Measurements from ENCODE around the gene BCL6B.

BCL6B gene

GRCh38 chr17:7060165-7060891 lies 37.5 kb downstream of the BCL6B start:
- peak; percentile 81 for DNase-seq (ENCODE audit: low spot score)

DNA sequence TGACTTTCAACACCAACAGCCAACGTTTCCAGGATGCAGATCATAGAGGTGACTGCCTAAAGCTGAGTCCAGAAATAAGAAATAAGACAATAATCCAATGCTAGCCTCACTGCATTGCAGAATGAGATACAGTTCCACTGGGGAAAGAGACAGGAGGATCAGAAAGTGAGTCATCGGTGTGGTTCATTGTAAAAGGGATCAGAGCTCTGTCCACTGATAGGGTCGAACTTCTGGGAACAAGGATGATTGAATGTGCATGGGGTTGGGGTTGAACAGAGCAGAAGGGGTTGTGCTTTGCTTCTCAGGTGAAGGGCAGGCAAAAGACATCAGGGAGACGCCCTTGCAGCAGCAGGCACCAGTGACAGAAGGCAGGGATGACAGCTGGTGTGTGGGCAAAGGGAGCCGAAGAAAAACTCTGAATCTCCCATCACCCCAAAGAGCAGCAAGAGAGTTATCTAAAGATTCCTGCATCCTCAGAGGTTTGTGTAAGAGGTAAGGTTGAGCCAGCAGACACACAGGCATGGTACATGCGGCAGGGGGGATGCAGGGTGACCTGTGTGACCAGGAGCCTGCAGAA lies 40.8 kb downstream of the BCL6B start:
- DNase-seq (ENCODE audit: low spot score) = no peak

GRCh38 chr17:7064261-7064660 lies 41.4 kb downstream of the BCL6B start:
- DNase-seq (ENCODE audit: low spot score) = no peak

DNA sequence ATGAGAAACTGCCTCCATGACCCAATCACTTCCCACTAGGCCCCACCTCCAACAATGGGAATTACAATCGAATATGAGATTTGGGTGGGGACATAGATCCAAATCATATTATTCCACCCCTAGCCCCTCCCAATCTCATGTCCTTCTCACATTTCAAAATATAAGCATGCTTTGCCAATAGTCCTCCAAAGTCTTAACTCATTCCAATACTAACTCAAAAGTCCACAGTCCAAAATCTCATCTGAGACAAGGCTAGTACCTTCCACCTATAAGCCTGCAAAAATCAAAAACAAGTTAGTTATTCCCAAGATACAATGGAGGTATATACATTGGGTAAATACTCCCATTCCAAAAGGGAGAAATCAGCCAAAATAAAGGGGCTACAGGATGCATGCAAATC lies 44.3 kb downstream of the BCL6B start:
- no peak for DNase-seq (ENCODE audit: low spot score)

DNA sequence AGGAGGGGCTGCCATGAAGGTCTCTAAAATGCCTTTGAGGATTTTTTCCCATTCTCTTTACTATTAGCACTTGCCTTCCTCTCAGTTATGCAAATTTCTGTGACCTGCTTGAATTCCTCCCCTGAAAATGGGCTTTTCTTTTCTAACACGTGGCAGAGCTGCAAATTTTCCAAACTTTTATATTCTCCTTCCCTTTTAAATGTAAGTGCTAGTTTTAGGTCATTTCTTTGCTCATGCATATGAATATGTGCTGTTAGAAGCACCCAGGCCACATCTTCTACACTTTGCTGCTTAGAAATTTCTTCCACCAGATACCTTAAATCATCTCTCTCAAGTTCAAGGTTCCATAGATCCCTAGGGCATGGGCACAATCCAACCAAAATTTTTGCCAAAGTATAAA lies 45.4 kb downstream of the BCL6B start:
- DNase-seq (ENCODE audit: low spot score) = no peak

- DNase-seq (ENCODE audit: low spot score) = no peak
Observed at GRCh38 chr17:7070712-7071111, 47.9 kb downstream of the BCL6B start.

DNA sequence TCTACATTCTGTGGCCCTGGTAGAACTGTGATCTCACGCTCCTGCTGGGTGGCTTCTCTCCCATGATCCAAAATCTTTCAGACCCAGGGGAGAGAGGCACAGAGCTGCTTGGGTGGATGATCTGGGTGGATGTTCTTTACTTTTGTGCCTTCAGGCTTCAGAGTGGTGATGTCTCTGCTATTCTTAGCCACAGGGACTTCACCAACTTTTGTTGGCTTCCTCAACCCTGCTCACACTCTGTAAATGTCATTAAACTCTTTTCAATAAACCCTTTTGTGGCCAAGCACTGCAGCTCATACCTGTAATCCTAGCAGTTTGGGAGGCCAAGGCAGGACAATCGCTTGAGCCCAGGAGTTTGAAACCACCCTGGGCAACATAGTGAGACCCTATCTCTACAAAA lies 49.6 kb downstream of the BCL6B start:
- DNase-seq (ENCODE audit: low spot score) = no peak

GRCh38 chr17:7074931-7075330 lies 52.1 kb downstream of the BCL6B start:
- no peak for DNase-seq (ENCODE audit: low spot score)

- DNase-seq (ENCODE audit: low spot score) = no peak
Observed at GRCh38 chr17:7077911-7078546, 55.2 kb downstream of the BCL6B start.

GRCh38 chr17:7078711-7079110 lies 55.9 kb downstream of the BCL6B start:
- no peak for DNase-seq (ENCODE audit: low spot score)
